ENCODE data around the gene CNN3. TPM values are rescaled to one million over a fixed set of nuclear protein-coding genes. Genes with fewer than 3 reads are reported as not detected.

The CNN3 gene
- polyA plus RNA-seq, 1 of the 3 experiments (the other 2 are of a cell fraction): 204 TPM

GRCh38 chr1:94912263-94913184 lies 14.4 kb downstream of the CNN3 start:
- Histone ChIP-seq H3K9ac (no peak overlapping the region), H3K36me3 (replicated peaks in 1 of 2; ENCODE audit: control insufficient read depth in 1 of 2, insufficient read depth in 2 of 2, low read length in 1 of 2) (peaks cover 12 to 19% of the 10 kb centered on the region in 2 experiments), H2AFZ (ENCODE audit: low read depth) (no peak overlapping the region), H3K4me1 (ENCODE audit: control insufficient read depth in 1 of 2, insufficient read depth in 2 of 2, low read depth in 1 of 2, low read length in 1 of 2) (peaks cover 14 to 21% of the 10 kb centered on the region in 2 experiments; a peak in 3 of 4 replicates), H3K4me2 (no peak overlapping the region), H3K9me3 (no peaks in the 10 kb centered on the region), H3K27me3 (ENCODE audit: insufficient read depth) (no peaks in the 10 kb centered on the region), H3K4me3 (ENCODE audit: low read depth in 2 of 2, low read length in 1 of 2) (no peak overlapping the region), H3F3A (replicated peaks; ENCODE audit: insufficient read depth) (no peaks in the 10 kb centered on the region), H3K79me2 (ENCODE audit: insufficient read depth) (peaks cover 100% of the 10 kb centered on the region), H3K9me2 (no peaks in the 10 kb centered on the region), H3K27ac (ENCODE audit: low read depth in 2 of 2, low read length in 1 of 2) (peak overlapping the region in 1 of 2 experiments; percentile 7; a peak in 1 of 4 replicates), H4K20me1 (ENCODE audit: insufficient read depth) (peaks cover 100% of the 10 kb centered on the region)
- WGBS (ENCODE audit: low lambda C conversion rate): 92% methylated on average over 8 of the region's 9 CpGs
- ChIA-PET CTCF (interaction anchor here (1.0 to 1.8 kb wide), 4 partner anchors 11 to 129 kb away, joined by 3 to 10 read pairs (median 6); no protein-coding TSS in a partner anchor), POLR2A (no interaction called here)
- no peak for DNase-seq
- TF ChIP-seq PBX3 (IDR thresholded peaks at IDR 0.05): no peak
- TF ChIP-seq FOSL2 (IDR thresholded peaks at IDR 0.05; ENCODE audit: borderline replicate concordance, low read depth): no peak
- no peak for TF ChIP-seq TEAD4 (IDR thresholded peaks at IDR 0.05; ENCODE audit: borderline replicate concordance, insufficient read depth)
- no peak for TF ChIP-seq EZH2phosphoT487 (IDR thresholded peaks at IDR 0.05; ENCODE audit: borderline replicate concordance, low read depth)
- no peak for TF ChIP-seq RFX5 (IDR thresholded peaks at IDR 0.05; ENCODE audit: low read length)
- no peak for TF ChIP-seq RXRA (IDR thresholded peaks at IDR 0.05; ENCODE audit: borderline replicate concordance, low read depth)
- no peak for TF ChIP-seq SMC3 (IDR thresholded peaks at IDR 0.05; ENCODE audit: low read depth, low read length)
- no peak for TF ChIP-seq SIN3A (IDR thresholded peaks at IDR 0.05; ENCODE audit: borderline replicate concordance, low read depth, low read length)
- TF ChIP-seq ELF1 (IDR thresholded peaks at IDR 0.05): no peak

GRCh38 chr1:94909486-94909885 lies 17.4 kb downstream of the CNN3 start:
- TF ChIP-seq MXI1 (IDR thresholded peaks at IDR 0.05; ENCODE audit: low read depth, low read length) (no peak), ZBTB33 (IDR thresholded peaks at IDR 0.05; ENCODE audit: borderline replicate concordance, low read depth) (no peak), GABPA (IDR thresholded peaks at IDR 0.05; ENCODE audit: low read depth) (no peak), USF2 (IDR thresholded peaks at IDR 0.05; ENCODE audit: borderline replicate concordance, low read depth, low read length) (no peak), RAD21 (IDR thresholded peaks at IDR 0.05; ENCODE audit: low read length) (no peak), EP300 (IDR thresholded peaks at IDR 0.05; ENCODE audit: borderline replicate concordance in 1 of 2, low read depth in 1 of 2, low read length in 1 of 2) (no peak), FOSL2 (IDR thresholded peaks at IDR 0.05; ENCODE audit: borderline replicate concordance, low read depth) (no peak), TCF12 (IDR thresholded peaks at IDR 0.05) (no peak), NRF1 (IDR thresholded peaks at IDR 0.05; ENCODE audit: low read depth, low read length) (no peak), RCOR1 (IDR thresholded peaks at IDR 0.05; ENCODE audit: low read length) (no peak), MAX (IDR thresholded peaks at IDR 0.05; ENCODE audit: low read depth) (no peak), SMC3 (IDR thresholded peaks at IDR 0.05; ENCODE audit: low read depth, low read length) (no peak), IRF3 (IDR thresholded peaks at IDR 0.05; ENCODE audit: low read depth, low read length) (no peak)
- Histone ChIP-seq H4K20me1 (ENCODE audit: insufficient read depth) (peaks cover 100% of the 10 kb centered on the region), H3K36me3 (replicated peaks in 1 of 2; ENCODE audit: control insufficient read depth in 1 of 2, insufficient read depth in 2 of 2, low read length in 1 of 2) (peaks cover 18 to 33% of the 10 kb centered on the region in 2 experiments), H3K9me3 (no peaks in the 10 kb centered on the region), H2AFZ (ENCODE audit: low read depth) (no peak overlapping the region), H3K9ac (no peak overlapping the region), H3F3A (replicated peaks; ENCODE audit: insufficient read depth) (peaks cover 7% of the 10 kb centered on the region), H3K27me3 (ENCODE audit: insufficient read depth) (no peaks in the 10 kb centered on the region), H3K9me2 (no peaks in the 10 kb centered on the region), H3K4me3 (ENCODE audit: low read depth in 2 of 2, low read length in 1 of 2) (no peak overlapping the region), H3K4me2 (no peak overlapping the region), H3K4me1 (ENCODE audit: control insufficient read depth in 1 of 2, insufficient read depth in 2 of 2, low read depth in 1 of 2, low read length in 1 of 2) (peaks cover 24 to 36% of the 10 kb centered on the region in 2 experiments; a peak in 3 of 4 replicates), H3K79me2 (ENCODE audit: insufficient read depth) (peaks cover 100% of the 10 kb centered on the region), H3K27ac (ENCODE audit: low read depth in 2 of 2, low read length in 1 of 2) (peak overlapping the region in 1 of 2 experiments; percentile 43; a peak in 1 of 4 replicates)
- over 99% methylated on average over 6 of the region's 6 CpGs for WGBS (ENCODE audit: low lambda C conversion rate)
- no peak for DNase-seq
- ChIA-PET CTCF (interaction anchor here (0.6 to 2.2 kb wide), 7 partner anchors 9 to 134 kb away, joined by 3 to 18 read pairs (median 5); no protein-coding TSS in a partner anchor), POLR2A (interaction anchor here (0.6 to 0.9 kb wide), 2 partner anchors 9 to 132 kb away, joined by 5 to 8 read pairs; no protein-coding TSS in a partner anchor)
